ENCODE measurements around the gene SORBS1.

Gene SORBS1

GRCh38 chr10:95502377-95502776, 58.8 kb downstream of the SORBS1 start:
- no peak for DNase-seq (ENCODE audit: low spot score)
- H3K27ac ChIP-seq: peak overlapping the region; percentile 74 to 83
- H3K4me3 ChIP-seq: peak overlapping the region; percentile 4
- TF ChIP-seq CTCF (IDR thresholded peaks at IDR 0.05): no peak

- no peak for DNase-seq (ENCODE audit: low spot score)
- peak overlapping the region; percentile 74 to 83 for H3K27ac ChIP-seq
- peak overlapping the region; percentile 4 for H3K4me3 ChIP-seq
Observed at GRCh38 chr10:95501203-95502094, 59.7 kb downstream of the SORBS1 start.

GRCh38 chr10:95500649-95501048, 60.5 kb downstream of the SORBS1 start:
- peak overlapping the region; percentile 74 to 83 for H3K27ac ChIP-seq
- DNase-seq (ENCODE audit: low spot score): no peak
- no peak for TF ChIP-seq CTCF (IDR thresholded peaks at IDR 0.05)
- H3K4me3 ChIP-seq: peak overlapping the region; percentile 4

More at GRCh38 chr10:95501203-95502094, 59.7 kb downstream of the SORBS1 start:
- TF ChIP-seq CTCF (IDR thresholded peaks at IDR 0.05): no peak

- H3K27ac ChIP-seq: peak overlapping the region; percentile 41 to 74
Observed at GRCh38 chr10:95500097-95500496, 61.1 kb downstream of the SORBS1 start.

GRCh38 chr10:95499482-95499989, 61.6 kb downstream of the SORBS1 start:
- no peak for TF ChIP-seq CTCF (IDR thresholded peaks at IDR 0.05)
- no peak for DNase-seq (ENCODE audit: low spot score)
- Histone ChIP-seq H3K4me3 (peak overlapping the region; percentile 29), H3K27ac (peak overlapping the region in 1 of 2 donors; percentile 41)

More at GRCh38 chr10:95500097-95500496, 61.1 kb downstream of the SORBS1 start:
- peak overlapping the region; percentile 29 for H3K4me3 ChIP-seq
- no peak for DNase-seq (ENCODE audit: low spot score)
- no peak for TF ChIP-seq CTCF (IDR thresholded peaks at IDR 0.05)

GRCh38 chr10:95496951-95497350, 64.2 kb downstream of the SORBS1 start:
- H3K4me3 ChIP-seq: no peak overlapping the region
- no peak for TF ChIP-seq CTCF (IDR thresholded peaks at IDR 0.05)
- H3K27ac ChIP-seq: peak overlapping the region in 1 of 2 donors; percentile 63

More at GRCh38 chr10:95496951-95497350, 64.2 kb downstream of the SORBS1 start:
- DNase-seq (ENCODE audit: low spot score): no peak

Measured in coronary artery (tissue), 2 donors.